Muscle layer of duodenum (tissue), 2 donors: ENCODE results near the gene SLC41A1.

Experiments used
- H3K27ac ChIP-seq: one replicate; pipeline ENCODE4 v1.7.0; 2013; ENCODE audit warnings: mild to moderate bottlenecking, low read length
- H3K27me3 ChIP-seq: one replicate; pipeline ENCODE4 v1.7.0; 2013; ENCODE audit warnings: low read depth, mild to moderate bottlenecking, control low read depth, low read length
- H3K36me3 ChIP-seq, 2 donors: one replicate each; pipeline ENCODE4 v1.7.0; 2013; ENCODE audit warnings: low read length in 2 of 2, control low read depth in 1 of 2, mild to moderate bottlenecking in 1 of 2; ENCODE audit not compliant: insufficient read depth in 2 of 2, control insufficient read depth in 1 of 2
- H3K4me1 ChIP-seq, 2 donors: one replicate each; pipeline ENCODE4 v1.7.0; 2013; ENCODE audit warnings: low read length in 2 of 2, mild to moderate bottlenecking in 2 of 2, control low read depth in 1 of 2, moderate library complexity in 1 of 2; ENCODE audit not compliant: insufficient read depth in 2 of 2, control insufficient read depth in 1 of 2
- H3K4me3 ChIP-seq, 2 donors: one replicate each; pipeline ENCODE4 v1.7.0; 2013; ENCODE audit warnings: low read length in 2 of 2, low read depth in 1 of 2, mild to moderate bottlenecking in 1 of 2
- H3K9me3 ChIP-seq, 2 donors: one replicate each; pipeline ENCODE4 v1.7.0; 2013; ENCODE audit warnings: low read length in 2 of 2, control low read depth in 1 of 2, mild to moderate bottlenecking in 1 of 2; ENCODE audit not compliant: control insufficient read depth in 1 of 2
- donor health status: healthy.

Gene SLC41A1

DNA sequence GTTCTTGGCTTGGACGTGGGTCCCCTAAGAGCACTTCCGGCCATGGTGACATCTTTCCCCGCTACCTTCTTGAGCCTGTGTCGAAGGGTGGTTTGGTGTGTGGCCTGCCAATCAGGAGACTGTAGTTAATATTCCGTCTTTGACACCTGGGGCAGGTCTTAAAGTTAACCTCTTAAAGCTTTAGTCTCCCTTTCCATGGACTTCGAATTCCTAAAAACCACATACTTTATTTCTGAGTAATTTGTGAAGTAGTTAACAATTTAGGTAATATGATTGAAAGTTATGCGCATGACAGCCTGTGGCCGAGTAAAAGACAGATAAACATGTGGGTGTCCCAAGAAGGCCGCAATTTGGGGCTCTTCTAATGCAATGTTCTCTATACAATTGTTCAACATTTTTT, 27.6 kb downstream of the SLC41A1 start:
- Histone ChIP-seq H3K4me1 (no peaks in the 10 kb centered on the region), H3K9me3 (no peaks in the 10 kb centered on the region), H3K4me3 (no peak overlapping the region), H3K36me3 (peaks cover under 1 to 6% of the 10 kb centered on the region in 2 donors), H3K27ac (no peak overlapping the region), H3K27me3 (no peaks in the 10 kb centered on the region)

DNA sequence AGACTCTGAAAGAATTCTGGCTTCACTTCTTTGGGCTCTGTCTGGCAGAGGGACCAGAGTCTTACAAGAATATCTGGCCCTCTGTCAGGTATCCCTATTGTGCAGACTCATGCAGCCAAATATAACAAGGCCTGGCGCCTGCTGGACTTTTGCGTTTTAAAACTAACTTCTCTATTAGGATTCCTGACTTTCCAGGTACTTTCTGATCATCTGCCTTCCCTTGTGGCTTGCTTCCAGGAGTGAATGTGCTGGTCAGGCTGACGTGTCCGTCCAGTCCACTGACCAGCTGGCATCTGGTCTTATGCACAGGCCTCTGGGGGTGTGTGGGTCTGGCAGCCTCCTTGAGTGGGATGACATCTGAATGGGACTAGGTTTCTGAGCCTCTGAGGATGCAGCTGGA, 29.1 kb downstream of the SLC41A1 start:
- Histone ChIP-seq H3K4me3 (no peak overlapping the region), H3K4me1 (no peaks in the 10 kb centered on the region), H3K27me3 (no peaks in the 10 kb centered on the region), H3K9me3 (no peaks in the 10 kb centered on the region), H3K36me3 (no peaks in the 10 kb centered on the region), H3K27ac (no peak overlapping the region)

DNA sequence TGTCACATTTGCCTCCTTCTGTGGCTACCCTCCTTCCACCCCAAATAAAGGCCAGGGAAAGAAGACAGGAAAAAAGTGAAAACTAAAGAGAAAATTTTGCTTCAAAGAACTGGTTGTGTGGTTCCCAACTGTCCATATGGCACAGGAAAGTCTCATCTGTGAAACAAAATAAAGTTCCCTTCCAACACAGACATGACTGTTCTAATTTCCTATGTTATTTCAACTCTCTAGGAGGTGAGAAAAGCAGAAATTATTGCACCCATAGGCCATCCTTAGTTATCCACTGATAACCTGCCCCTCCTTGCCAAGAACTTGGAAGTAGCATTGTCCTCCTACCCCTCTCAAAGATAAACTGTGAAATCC, 29.6 kb downstream of the SLC41A1 start:
- Histone ChIP-seq H3K4me1 (no peaks in the 10 kb centered on the region), H3K36me3 (no peaks in the 10 kb centered on the region), H3K4me3 (no peak overlapping the region), H3K27ac (no peak overlapping the region), H3K9me3 (no peaks in the 10 kb centered on the region), H3K27me3 (no peaks in the 10 kb centered on the region)

DNA sequence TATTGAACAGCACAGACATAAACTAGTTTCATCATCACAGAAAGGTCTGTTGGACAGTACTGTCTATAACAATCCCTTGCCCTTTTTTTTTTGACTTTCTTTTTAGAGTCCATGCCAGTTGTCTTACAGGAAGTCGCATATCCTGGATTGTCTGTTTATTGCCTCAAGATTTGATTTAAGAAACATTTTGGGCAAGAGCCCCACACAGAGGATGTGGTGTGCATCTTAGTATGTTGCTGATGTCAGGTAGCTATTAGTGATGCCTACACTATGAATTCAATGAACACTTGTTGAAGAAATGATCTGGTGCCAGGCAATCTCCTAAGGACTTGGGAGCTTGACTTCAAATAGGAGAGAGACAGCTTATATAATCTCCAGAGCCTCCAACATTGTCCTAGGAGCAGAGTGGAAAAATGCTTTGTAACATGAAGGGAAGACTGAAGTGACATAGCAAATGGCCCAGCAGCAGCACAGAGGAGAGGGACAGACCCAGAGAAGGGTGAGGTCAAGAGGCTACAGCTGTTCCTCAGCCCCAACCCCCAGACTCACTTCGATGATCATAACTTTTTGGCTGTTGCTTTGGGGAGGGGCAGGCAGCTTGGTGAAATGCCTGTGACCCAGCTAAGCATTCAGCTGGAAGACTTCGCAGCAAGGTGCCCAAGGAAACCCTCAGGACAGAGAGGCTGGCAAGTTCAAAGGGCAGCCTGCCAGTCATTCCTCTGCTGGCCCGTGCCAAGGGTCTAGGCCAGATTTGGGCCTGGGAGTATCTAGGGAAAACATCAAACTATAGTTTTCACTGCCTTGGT, 30.2 kb downstream of the SLC41A1 start:
- Histone ChIP-seq H3K9me3 (no peaks in the 10 kb centered on the region), H3K27ac (no peak overlapping the region), H3K4me3 (no peak overlapping the region), H3K27me3 (no peaks in the 10 kb centered on the region), H3K36me3 (no peaks in the 10 kb centered on the region), H3K4me1 (no peaks in the 10 kb centered on the region)

DNA sequence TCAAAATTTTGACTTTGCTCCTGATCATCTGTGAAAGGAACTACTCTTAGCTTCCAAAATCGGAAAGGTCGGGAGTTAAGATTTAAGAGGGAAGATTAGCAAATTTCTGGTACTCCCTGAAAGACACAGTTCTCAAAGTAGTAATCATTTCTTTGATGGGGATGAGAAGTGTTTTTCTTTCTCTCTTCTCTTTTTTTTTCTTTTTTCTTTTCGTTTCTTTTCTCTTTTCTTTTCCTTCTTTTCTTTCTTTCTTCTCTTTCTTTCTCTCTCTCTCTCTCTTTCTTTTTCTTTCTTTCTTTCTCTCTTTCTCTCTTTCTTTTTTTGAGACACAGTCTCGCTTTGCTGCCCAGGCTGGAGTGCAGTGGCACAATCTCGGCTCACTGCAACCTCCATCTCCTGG, 32.7 kb downstream of the SLC41A1 start:
- Histone ChIP-seq H3K4me3 (no peak overlapping the region), H3K36me3 (no peaks in the 10 kb centered on the region), H3K27ac (no peak overlapping the region), H3K4me1 (peaks cover 0 to 5% of the 10 kb centered on the region in 2 donors), H3K27me3 (no peaks in the 10 kb centered on the region), H3K9me3 (no peaks in the 10 kb centered on the region)

DNA sequence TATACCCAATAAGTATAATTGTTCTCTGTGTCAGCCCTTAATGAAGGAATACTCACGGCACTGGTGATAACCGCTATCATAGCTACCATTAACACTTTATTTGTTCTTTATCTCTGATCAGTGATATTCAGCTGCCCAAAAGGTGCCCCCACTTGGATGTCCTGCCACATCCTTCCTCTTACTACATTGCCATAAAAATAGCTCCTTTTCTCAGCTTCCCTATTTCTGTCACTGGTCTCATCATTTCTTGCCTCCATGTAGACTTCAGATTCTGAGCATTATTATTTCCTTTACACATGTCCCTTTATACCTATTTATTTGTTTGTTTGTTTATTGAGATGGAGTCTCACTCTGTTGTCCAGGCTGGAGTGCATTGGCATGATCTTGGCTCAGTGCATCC, 35.0 kb downstream of the SLC41A1 start:
- no peaks in the 10 kb centered on the region for H3K27me3 ChIP-seq
- H3K36me3 ChIP-seq, result no peaks in the 10 kb centered on the region
- no peaks in the 10 kb centered on the region for H3K9me3 ChIP-seq
- no peak overlapping the region for H3K4me3 ChIP-seq
- H3K4me1 ChIP-seq, result peaks cover 4 to 5% of the 10 kb centered on the region in 2 donors
- no peak overlapping the region for H3K27ac ChIP-seq

DNA sequence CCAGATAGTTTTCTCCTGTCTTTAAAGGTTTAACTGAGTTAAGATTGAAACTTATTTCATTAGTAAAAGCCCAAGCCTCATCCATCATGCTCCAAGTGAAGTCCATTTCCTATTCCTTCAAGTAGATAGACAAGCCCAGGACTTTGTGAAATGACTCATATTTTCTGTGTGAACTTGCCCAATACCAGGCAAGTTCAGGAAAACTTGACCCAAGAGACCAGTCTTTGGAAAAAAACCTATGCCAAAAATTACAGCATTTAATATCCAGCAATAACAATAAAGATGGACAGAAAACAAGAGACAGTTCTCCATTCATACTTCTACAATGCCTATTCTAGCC, 37.3 kb downstream of the SLC41A1 start:
- H3K27ac ChIP-seq, result peak overlapping the region; percentile 21
- no peaks in the 10 kb centered on the region for H3K9me3 ChIP-seq
- peaks cover 0 to 6% of the 10 kb centered on the region in 2 donors for H3K36me3 ChIP-seq
- no peaks in the 10 kb centered on the region for H3K27me3 ChIP-seq
- peak overlapping the region; percentile 86 to 87 for H3K4me3 ChIP-seq
- H3K4me1 ChIP-seq, result peaks cover 4 to 5% of the 10 kb centered on the region in 2 donors

DNA sequence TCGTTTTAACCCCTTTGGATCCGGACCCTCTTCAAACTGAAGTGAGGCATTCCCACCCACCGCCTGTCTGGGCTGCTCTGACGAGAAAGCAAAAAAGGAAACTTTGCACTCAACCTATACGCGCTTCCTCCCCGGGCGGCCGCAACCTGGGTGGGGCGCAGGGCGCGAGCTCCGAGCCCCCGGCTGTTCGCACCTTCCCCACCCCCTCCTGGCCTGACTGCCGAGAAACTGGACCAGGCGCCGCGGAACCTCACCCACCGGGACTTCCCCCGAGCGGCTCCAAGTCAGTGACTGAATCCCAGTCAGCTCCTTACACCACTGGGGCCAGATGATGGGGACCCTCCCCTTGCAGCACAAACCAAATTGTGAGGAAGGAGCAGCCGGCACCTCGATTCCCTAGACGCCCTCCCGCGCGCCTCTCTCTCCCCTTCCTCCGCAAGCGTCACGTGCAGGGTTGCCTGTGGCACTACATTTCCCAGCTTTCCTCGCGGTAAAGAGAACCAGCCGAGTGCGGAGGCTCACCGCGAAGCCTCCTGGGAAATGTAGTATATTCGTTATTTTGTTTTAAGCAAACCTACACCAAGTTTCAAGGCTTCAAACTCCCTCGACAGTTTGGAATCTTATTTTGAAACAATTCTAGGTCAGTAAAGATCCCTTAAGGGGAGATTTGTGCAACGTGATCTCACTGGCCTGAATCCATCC, 37.8 kb downstream of the SLC41A1 start, which contains the start of gene RAB29:
RAB29 (minus strand) TSS at position 468 of the 702 bp plus-strand sequence. CDS start 526 bp downstream, outside the sequence.
- H3K4me3 ChIP-seq, result peak within 1 kb of the TSS; percentile 86 to 87
- peak within 1 kb of the TSS; percentile 21 for H3K27ac ChIP-seq
- peaks cover 4 to 11% of the 10 kb centered on the region in 2 donors for H3K36me3 ChIP-seq
- peaks cover 4 to 5% of the 10 kb centered on the region in 2 donors for H3K4me1 ChIP-seq
- H3K27me3 ChIP-seq, result no peaks in the 10 kb centered on the region
- H3K9me3 ChIP-seq, result no peaks in the 10 kb centered on the region

DNA sequence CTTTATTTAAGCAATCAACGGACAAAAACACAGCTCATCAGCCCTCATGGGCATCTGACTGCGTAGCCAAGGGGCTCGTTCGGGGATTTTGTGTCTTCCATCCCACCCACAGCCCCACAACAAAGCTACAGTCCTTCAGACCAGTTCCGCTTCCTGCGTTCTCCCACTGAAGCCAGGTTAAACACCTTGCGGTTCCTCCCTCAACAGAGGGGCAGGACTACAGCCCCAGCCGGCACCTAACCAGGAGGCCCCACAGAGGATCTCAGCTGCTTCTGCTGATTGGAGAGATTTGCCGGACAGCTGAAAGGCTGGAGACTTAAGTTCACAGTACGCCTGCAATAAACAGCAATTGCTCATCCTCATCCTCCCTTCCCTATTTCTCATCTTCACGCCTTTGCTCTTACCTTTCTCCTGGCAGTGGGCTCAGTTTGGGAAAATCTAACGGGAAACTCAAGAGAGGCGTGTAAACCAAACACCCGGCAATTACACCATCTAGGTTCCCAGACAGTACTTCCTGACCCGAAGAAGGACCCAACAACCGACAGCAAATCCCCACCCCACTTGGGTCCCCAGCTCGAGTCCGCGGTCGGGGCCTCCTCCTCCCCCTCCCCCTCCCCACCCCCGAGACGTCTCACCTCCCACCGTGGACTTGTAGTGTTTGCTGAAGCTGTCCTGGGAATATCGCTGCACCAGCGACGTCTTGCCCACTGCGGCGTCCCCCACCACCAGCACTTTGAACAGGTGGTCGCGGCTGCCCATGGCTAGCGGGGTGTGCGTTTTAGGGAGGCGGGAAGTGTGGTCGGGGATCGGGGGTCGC, 38.6 kb downstream of the SLC41A1 start:
- Histone ChIP-seq H3K36me3 (peaks cover 10 to 16% of the 10 kb centered on the region in 2 donors), H3K27me3 (no peaks in the 10 kb centered on the region), H3K9me3 (no peaks in the 10 kb centered on the region), H3K27ac (peak overlapping the region; percentile 21), H3K4me1 (peaks cover 5 to 8% of the 10 kb centered on the region in 2 donors), H3K4me3 (peak overlapping the region; percentile 86 to 87)

DNA sequence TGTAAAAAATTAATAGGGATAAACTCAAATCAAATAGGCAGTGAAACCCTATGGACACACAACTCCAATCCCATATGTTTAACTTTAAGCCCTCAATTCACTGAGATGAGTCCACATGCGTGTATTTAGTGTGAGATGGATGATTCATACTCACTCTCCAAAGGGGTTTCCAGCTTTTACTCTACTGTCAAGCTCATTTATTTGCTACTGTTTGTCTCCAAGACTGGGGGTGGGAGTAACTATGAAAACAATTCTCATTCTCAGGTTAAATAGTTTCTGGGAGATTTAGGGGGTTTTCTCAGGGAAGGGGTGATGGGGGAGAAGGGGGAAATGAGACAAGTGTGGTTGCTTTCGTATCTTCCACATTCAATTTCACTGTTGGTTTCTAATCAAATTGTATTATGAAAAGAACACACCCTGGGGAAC, 40.4 kb downstream of the SLC41A1 start:
- no peak overlapping the region for H3K4me3 ChIP-seq
- no peak overlapping the region for H3K27ac ChIP-seq
- no peaks in the 10 kb centered on the region for H3K9me3 ChIP-seq
- peaks cover 16 to 19% of the 10 kb centered on the region in 2 donors for H3K36me3 ChIP-seq
- no peaks in the 10 kb centered on the region for H3K27me3 ChIP-seq
- H3K4me1 ChIP-seq, result peaks cover 5 to 8% of the 10 kb centered on the region in 2 donors

DNA sequence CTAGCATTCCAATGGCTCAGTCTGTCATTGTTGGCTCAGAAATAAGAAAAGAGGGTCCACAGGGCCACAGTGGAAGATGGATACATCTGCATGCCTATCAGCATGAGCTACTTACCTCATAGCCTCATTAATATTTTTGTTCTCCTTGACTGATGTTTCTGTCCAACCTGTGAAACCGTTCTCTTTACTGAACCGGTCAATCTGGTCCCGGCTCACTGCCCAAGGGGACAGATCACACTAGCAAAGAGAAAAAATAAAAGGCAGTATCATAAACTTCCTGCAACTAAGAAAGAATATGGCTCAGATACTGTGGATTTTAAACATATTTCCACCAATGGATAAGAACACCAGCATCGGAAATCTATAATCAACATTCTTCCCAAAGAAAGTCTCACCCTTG, 42.4 kb downstream of the SLC41A1 start:
- Histone ChIP-seq H3K4me1 (peaks cover 3 to 8% of the 10 kb centered on the region in 2 donors), H3K27ac (no peak overlapping the region), H3K27me3 (no peaks in the 10 kb centered on the region), H3K36me3 (peaks cover 16 to 19% of the 10 kb centered on the region in 2 donors), H3K4me3 (no peak overlapping the region), H3K9me3 (no peaks in the 10 kb centered on the region)
